ENCODE results near the gene CPT1B.

Gene CPT1B

DNA sequence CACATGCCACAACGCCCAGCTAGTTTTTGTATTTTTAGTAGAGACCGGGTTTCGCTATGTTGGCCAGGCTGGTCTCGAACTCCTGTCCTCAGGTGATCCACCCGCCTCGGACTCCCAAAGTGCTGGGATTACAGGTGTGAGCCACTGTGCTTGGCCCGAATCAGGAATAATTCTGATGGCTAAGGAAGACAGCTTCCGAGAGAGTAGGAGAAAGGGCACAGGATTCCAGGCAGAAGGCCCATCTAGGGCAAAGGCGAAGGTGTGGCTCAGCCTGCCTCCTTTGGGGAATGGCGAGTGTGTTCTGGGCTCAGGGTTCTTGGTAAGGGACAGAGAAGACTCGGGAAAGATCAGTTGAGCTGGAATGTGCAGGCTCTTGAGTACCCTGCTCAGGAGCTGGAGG, 13.9 kb downstream of the CPT1B start (continued):
- no peak for TF ChIP-seq ZBTB10 (tag by site-specific recombination; IDR thresholded peaks at IDR 0.05)
- no peak for TF ChIP-seq REST (tag by site-specific recombination; IDR thresholded peaks at IDR 0.05)
- no peak for TF ChIP-seq ZNF501 (tag by site-specific recombination; IDR thresholded peaks at IDR 0.05)
- TF ChIP-seq, protein P1, sequence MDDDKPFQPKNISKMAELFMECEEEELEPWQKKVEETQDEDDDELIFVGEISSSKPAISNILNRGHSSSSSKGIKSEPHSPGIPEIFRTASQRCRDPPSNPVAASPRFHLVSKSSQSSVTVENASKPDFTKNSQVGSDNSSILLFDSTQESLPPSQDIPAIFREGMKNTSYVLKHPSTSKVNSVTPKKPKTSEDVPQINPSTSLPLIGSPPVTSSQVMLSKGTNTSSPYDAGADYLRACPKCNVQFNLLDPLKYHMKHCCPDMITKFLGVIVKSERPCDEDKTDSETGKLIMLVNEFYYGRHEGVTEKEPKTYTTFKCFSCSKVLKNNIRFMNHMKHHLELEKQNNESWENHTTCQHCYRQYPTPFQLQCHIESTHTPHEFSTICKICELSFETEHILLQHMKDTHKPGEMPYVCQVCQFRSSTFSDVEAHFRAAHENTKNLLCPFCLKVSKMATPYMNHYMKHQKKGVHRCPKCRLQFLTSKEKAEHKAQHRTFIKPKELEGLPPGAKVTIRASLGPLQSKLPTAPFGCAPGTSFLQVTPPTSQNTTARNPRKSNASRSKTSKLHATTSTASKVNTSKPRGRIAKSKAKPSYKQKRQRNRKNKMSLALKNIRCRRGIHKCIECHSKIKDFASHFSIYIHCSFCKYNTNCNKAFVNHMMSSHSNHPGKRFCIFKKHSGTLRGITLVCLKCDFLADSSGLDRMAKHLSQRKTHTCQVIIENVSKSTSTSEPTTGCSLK (tag by site-specific recombination; IDR thresholded peaks at IDR 0.05) = no peak
- TF ChIP-seq ZNF768 (tag by site-specific recombination; IDR thresholded peaks at IDR 0.05) = no peak
- TF ChIP-seq INSM2 (tag by site-specific recombination; IDR thresholded peaks at IDR 0.05) = no peak
- no peak for TF ChIP-seq ZNF19 (tag by site-specific recombination; IDR thresholded peaks at IDR 0.05; ENCODE audit: low read depth)
- no peak for TF ChIP-seq ZNF266 (tag by site-specific recombination; IDR thresholded peaks at IDR 0.05; ENCODE audit: low read depth)
- no peak for TF ChIP-seq ZNF138 (tag by site-specific recombination; IDR thresholded peaks at IDR 0.05; ENCODE audit: borderline replicate concordance)
- TF ChIP-seq ZNF473 (tag by site-specific recombination; IDR thresholded peaks at IDR 0.05) = no peak
- no peak for TF ChIP-seq ZNF658 (tag by site-specific recombination; IDR thresholded peaks at IDR 0.05)

DNA sequence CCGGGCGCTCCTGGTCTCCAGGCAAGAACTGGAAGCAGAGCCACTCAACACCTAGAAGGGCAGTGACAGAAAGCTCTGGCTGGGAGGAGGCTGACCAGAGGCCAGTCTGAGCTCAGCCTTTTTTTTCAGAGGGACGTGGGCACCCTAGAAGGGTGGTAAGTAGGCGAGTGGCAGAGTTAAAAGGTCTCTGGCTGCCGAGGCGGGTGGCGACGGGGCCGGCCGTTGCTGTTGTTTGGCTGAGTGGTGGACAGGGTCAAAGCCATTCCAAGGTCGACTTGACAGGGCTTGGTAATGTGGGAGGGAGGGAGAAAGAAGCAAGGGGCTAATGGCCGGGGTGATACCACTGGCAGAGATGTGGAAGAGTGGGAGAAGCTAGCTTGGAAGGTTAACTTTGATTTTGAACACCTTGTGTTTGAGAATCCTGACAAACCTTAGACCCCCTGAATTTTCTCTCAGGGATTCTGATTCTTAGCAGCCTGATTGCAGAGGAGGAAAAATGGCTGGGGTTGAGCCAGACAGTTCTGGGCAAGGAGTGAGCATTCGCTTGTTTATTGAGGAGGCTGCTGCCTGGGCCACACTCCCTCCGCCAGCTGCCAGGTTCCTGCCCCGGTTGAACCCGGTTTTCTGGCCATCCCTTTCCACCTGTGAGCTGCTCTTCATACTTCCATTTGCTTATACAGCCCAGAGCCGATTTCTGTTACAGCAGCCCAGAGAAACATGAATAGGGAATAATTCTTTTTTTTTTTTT, 14.6 kb downstream of the CPT1B start:
- no peaks in the 10 kb centered on the region for H3K9me3 ChIP-seq (ENCODE audit: control insufficient read depth, insufficient read depth, low read depth, low read length)
- peaks cover 12 to 14% of the 10 kb centered on the region in 2 experiments for H3K36me3 ChIP-seq (ENCODE audit: control insufficient read depth in 2 of 2, insufficient read depth in 1 of 2, low read length in 2 of 2)
- H3K4me3 ChIP-seq (ENCODE audit: low read depth, low read length) = peak overlapping the region; percentile 55
- POLR2A ChIA-PET = interaction anchor here (0.7 to 2.8 kb wide), 14 partner anchors 8 to 291 kb away, joined by 3 to 28 read pairs (median 4); partner anchors contain the start of genes ARSA, CHKB, CPT1B and KLHDC7B
- no peak overlapping the region; the same call in 1 of the 2 replicates for H3K27ac ChIP-seq (ENCODE audit: extremely low read depth, low read depth, low read length)
- H3K4me1 ChIP-seq (ENCODE audit: control insufficient read depth, insufficient read depth, low read length) = 0 out of 2 replicates have a peak, but pooled peaks cover 2% of the 10 kb centered on the region
- CTCF ChIA-PET = interaction anchor here (0.6 to 4.6 kb wide), 36 partner anchors 9 to 1217 kb away, joined by 3 to 37 read pairs (median 4); partner anchors contain the start of genes CHKB, CPT1B, KLHDC7B and LMF2
- no peak for TF ChIP-seq ZNF350 (tag by site-specific recombination; IDR thresholded peaks at IDR 0.05)
- TF ChIP-seq ZFHX2 (tag by site-specific recombination; conservative IDR thresholded peaks at IDR 0.05) = peak; percentile 58
- TF ChIP-seq ZNF202 (tag by site-specific recombination; IDR thresholded peaks at IDR 0.05; ENCODE audit: borderline replicate concordance) = no peak
- TF ChIP-seq ZBTB20 (tag by site-specific recombination; IDR thresholded peaks at IDR 0.05) = 0 out of 2 replicates have a peak, but pooled peaks have one; percentile 1
- TF ChIP-seq ZNF302 (tag by site-specific recombination; IDR thresholded peaks at IDR 0.05; ENCODE audit: low read depth) = no peak
- TF ChIP-seq, protein P2, sequence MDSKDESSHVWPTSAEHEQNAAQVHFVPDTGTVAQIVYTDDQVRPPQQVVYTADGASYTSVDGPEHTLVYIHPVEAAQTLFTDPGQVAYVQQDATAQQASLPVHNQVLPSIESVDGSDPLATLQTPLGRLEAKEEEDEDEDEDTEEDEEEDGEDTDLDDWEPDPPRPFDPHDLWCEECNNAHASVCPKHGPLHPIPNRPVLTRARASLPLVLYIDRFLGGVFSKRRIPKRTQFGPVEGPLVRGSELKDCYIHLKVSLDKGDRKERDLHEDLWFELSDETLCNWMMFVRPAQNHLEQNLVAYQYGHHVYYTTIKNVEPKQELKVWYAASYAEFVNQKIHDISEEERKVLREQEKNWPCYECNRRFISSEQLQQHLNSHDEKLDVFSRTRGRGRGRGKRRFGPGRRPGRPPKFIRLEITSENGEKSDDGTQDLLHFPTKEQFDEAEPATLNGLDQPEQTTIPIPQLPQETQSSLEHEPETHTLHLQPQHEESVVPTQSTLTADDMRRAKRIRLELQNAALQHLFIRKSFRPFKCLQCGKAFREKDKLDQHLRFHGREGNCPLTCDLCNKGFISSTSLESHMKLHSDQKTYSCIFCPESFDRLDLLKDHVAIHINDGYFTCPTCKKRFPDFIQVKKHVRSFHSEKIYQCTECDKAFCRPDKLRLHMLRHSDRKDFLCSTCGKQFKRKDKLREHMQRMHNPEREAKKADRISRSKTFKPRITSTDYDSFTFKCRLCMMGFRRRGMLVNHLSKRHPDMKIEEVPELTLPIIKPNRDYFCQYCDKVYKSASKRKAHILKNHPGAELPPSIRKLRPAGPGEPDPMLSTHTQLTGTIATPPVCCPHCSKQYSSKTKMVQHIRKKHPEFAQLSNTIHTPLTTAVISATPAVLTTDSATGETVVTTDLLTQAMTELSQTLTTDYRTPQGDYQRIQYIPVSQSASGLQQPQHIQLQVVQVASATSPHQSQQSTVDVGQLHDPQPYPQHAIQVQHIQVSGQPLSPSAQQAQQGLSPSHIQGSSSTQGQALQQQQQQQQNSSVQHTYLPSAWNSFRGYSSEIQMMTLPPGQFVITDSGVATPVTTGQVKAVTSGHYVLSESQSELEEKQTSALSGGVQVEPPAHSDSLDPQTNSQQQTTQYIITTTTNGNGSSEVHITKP (tag by site-specific recombination; IDR thresholded peaks at IDR 0.05) = 0 out of 2 replicates have a peak, but pooled peaks have one; percentile 32
- no peak for TF ChIP-seq TCF7L2 (IDR thresholded peaks at IDR 0.05; ENCODE audit: borderline replicate concordance, low read depth, low read length)
- TF ChIP-seq ZNF394 (tag by site-specific recombination; IDR thresholded peaks at IDR 0.05; ENCODE audit: borderline replicate concordance) = no peak
- TF ChIP-seq EGR2 (tag by site-specific recombination; IDR thresholded peaks at IDR 0.05; ENCODE audit: low read depth) = peak; percentile 59
- no peak for TF ChIP-seq ZNF837 (tag by site-specific recombination; IDR thresholded peaks at IDR 0.05)
